Dermis blood vessel endothelial cell (primary cell): ENCODE data around the gene EHD4. TPM values are rescaled to one million over a fixed set of nuclear protein-coding genes. Genes with fewer than 3 reads are reported as not detected.

Source experiments
- DNase-seq: peaks from one replicate; pipeline ENCODE4 v3.0.0; 2010
- total RNA-seq: library from RNA; depleted of rRNA; stranded (reverse); fragments of >200 nt; gene quantifications from 2 replicates; pipeline ENCODE4 v1.2.3, GENCODE V29; 2014

EHD4 gene
- total RNA-seq, 1 donor from 2014 or later: 84.4 TPM

DNA sequence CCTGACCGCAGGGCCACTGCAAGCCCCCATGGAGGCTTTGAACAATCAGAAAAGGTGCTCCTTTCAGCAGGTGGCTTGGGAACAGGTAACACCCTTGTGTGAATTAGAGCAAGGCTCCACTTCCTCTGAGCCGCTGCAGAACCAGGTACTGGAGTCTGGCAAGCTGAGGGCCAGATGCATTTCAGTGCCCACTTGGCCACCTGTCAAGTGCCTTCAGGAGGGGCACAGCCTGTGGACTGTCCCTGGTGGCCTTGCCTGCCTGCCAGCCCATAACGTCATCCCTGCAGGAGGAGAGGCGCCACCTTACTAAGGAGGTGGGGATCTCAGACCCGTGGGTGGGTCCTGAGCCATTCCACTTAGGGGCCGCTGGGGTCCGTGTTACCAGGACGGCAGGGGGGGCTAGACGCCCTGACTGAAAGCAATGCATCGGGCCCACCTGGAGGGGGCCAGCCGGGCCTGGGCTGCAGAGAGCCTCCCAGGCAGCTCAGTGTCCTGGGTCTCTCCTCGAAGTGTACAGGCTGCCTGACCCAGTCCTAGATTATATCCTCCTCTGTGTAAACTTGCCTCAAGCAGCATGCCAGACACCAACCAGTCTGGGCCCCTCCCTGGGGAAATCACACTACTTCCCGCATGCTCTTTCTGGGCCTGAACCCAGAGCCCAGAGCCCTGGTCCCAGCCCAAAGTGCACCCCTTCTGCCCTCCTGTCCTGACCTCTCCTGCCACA, 94.6 kb downstream of the EHD4 start:
- DNase-seq: no peak

DNA sequence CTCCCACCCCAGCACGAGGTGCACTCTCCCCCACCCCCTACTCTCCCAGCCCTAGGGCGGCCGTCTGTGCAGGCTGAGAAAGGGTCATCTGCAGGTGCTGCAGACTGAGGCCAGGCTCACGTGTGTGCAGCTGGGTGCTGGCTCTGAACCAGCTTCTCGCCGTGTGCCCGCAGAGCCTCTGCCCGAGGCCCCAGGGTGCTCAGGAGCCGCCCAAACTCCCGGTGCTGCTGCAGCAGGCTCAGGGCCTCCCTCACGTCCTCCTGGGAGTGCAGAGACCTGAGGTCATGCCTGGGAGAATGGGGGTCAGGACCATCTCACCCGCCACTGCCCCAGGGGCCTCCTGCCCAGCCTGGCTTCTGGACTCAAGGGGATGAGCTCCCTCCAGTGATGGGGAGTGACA, 95.7 kb downstream of the EHD4 start:
- no peak for DNase-seq

DNA sequence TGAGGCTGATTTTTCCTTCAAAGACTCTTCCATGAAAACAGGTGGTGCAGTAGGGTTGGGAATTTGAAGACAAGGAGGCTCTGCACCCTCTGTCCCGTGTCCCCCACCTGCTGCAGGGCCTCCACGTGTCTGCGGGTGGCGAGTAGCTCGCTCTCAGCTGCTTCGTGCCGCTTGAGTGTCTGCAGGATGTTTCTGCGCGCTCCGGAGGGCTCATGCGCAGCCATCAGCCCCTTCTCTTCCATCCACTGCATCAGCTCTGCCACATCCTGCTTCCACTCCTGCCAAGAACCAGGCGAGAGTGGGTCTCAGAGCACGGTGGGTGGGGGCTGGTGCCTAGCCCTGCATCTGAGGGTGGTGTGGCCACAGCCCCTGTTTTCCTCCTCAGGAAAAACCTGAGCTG, 96.3 kb downstream of the EHD4 start:
- no peak for DNase-seq

DNA sequence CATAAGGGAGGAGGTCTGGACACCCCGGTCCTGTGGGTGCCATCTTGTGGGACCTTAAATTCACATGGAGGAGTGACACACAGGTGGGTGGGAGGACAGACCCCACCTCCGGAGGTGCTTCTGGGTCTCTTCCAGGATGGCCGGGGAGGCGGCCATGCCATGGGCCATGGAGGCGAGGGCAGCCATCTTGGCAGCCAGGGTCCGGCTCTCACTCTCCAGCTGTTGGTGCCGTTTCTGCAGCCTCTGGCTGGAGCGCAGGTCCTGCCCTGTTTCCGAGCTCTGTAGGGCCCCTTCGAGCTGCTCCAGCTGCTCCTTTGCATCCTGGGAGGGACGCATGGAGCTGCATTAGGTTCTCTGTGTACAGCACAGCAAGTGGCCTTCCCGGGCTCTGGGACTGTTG, 97.6 kb downstream of the EHD4 start:
- no peak for DNase-seq

DNA sequence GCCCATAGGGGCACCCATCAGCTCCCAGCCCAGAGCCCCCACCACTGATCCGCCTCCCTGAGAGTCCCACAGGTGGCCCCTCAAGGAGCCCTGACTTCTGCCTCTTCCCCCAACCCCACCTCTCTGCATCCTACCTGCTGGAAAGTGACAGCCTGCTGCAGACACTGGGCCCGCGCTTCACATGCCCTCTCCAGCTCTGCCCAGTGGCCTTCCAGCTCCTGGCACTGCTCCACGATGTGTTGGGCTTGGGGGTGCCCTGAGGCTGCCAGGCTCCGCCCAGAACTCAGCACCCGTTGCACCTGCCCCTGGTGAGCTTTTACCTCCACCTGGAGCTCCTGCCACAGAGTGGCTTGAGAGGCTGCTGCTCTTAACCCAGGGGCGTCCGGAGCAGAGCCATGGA, 98.6 kb downstream of the EHD4 start:
- no peak for DNase-seq

DNA sequence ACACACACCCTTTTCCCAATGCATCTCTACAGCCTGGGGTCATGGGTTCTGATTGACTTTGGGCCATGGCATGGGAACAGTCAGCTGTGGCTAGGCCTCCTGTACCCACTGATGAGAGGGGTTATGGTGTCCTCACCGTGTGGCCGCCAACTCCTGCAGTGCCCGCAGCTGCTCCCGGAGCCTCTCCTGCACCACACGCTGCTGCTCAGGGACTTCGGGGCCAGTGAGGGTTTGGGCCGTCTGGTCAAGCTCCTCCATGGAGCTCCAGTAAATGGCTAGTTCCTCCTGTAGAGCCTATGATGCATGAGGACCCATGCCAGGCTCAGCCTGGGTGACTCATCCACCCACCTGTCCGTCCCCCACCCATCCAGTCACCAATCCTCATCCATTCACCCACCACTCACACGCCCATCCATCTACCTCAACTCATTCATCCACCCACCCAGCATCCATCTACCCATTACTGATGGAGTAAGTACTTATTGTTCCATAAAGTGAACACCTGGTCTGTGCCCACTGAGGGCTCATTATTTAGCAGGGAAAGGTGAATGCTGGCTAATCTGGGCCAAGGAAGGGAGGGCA, 100.1 kb downstream of the EHD4 start:
- no peak for DNase-seq

GRCh38 chr15:41871175-41871905, 101.0 kb downstream of the EHD4 start:
- DNase-seq: no peak

GRCh38 chr15:41870689-41871081, 101.7 kb downstream of the EHD4 start:
- no peak for DNase-seq

GRCh38 chr15:41869770-41870688, 102.3 kb downstream of the EHD4 start:
- no peak for DNase-seq

- no peak for DNase-seq
Measured at GRCh38 chr15:41868321-41868720, 104.0 kb downstream of the EHD4 start.

DNA sequence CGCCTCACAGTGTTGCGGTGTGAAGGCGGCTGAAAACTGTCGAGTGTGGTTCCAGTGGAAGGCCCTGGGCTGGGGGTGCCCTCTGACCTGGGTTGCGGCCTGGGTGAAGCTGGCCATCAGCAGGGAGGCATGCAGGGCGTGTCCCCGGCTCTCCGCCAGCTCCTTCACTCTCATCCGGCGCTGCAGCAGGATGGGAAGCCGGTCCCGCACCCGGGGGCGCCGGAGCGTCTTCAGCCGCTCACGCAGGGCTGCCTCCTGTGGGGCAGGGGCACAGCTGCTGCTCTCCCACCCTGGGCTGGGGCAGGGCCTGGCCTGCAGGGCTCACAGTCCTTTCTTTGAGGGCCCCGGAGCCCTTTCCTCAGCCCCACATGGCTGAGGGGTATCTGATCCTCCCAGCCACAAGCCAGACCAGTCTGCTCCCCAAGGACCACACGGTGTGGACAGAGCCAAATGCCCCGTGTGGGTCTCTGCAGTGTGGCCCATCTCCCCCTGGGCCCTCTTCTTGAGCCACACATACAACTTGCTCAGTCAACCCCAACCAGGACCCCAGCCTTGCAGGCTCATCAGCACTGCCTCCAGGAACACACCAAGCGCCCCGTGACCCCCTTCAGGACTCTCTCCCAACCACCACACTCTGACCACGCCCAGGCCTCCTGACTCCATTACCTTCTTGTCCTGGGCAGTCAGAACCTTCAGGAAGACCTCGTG, 105.3 kb downstream of the EHD4 start:
- DNase-seq: no peak

DNA sequence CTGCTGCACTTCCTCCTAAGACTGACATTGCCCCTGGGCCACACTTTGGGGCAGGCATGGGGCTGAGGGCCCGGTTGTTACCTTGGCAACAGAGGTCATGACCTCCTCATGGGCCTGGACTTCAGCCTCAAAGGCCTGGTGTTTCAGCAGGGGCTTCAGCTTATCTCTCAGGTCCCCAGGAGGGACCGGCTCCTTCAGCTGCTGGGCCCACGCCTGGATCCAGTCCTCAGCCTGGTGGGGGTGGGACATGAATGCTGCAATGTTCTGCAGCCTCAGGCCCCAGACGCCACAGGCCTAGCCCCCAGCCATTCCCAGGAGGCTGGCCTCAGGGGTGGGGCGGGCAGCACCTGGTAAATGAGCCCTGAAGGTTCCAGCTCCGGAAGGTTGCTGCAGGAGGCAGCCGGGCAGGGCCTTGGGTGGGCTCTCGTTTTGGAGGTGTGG, 106.1 kb downstream of the EHD4 start:
- DNase-seq: no peak

- DNase-seq: no peak
Measured at GRCh38 chr15:41865490-41866055, 106.8 kb downstream of the EHD4 start.

DNA sequence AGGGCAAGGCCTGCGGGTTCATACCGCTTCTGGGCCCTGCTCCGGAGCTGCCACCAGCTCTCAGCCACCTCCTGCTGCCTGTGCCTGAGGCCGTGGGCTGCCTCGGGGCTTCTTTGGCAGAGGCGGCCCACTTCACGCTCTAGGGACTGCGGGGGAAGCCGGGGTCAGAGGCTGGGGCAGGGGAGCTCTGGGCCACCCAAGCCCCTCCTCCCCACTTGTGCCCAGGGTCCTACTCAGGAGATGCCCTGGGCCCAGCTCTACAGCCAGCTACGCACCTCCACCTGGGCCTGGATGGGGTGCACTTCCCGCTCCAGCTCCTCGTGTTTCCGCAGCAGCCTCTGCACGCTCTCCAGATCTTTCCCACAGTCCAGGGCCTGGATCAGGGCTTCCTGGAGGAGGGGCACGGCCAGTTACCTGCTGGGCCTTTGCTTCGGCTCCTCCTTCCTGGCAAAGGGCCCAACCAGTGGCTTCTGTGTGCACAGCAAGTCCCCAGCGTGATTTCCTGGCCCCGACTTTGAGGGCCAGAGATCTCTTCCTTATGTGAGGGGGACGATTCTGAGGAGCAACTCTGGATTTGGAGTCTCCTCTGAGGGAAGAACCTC, 109.7 kb downstream of the EHD4 start:
- DNase-seq: no peak

GRCh38 chr15:41861736-41862356, 110.5 kb downstream of the EHD4 start:
- DNase-seq: no peak

DNA sequence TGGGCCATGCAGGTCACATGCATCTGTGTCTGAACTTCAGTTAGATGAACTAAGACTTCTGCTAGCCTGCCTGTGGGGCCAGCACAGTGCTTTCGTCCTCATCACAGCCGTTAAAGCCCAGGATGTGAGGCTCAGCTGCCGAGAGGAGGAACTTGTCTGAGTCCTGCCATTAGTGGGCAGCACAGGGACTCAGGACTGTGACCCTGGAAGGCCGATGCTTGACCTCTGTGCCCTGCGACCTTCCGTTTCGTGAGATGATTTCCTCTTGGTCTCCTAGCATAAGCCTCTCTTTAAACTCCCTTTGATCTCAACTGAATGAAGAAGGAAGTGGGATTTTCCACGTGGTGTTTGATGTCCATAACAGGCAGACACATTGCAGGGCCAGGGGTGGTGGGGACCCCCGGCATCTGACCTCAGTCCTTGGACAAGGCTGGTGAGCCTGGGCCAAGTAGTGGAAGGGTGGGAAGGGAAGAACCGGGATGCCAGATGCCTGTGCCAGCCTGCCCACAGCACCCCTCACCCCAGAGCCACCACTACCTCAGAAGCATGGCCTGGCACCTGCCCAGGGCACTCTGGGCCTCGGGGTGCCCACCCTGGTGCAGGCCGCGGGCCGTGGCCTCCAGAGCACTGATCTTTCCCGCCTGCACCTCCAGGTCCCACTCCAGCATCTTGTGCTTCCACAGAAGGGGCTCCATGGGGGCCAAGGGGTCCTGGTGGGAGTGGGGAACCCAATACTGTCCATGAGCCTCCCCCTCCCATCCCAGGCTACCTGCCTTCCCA, 112.1 kb downstream of the EHD4 start:
- peak; percentile 26 for DNase-seq

DNA sequence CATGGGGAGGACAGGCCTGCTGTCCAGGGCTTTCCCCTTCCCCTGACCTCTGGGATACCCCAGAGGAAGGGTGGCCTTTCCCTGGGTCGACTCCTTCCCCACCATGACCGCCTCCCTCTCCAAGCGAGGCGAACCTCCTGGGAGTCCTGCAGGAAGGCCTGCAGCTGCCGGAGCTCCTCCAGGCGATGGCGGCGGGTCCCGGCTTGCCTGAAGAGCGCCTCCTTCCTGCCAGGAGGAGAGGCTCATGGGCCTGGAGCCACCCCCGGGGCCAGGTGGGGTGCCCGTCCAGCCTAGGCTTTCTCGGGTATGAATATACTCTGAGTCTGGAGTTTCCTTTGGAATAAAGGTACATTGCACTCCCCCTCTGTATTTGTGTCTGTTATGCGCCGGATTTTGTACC, 113.6 kb downstream of the EHD4 start:
- DNase-seq: no peak

DNA sequence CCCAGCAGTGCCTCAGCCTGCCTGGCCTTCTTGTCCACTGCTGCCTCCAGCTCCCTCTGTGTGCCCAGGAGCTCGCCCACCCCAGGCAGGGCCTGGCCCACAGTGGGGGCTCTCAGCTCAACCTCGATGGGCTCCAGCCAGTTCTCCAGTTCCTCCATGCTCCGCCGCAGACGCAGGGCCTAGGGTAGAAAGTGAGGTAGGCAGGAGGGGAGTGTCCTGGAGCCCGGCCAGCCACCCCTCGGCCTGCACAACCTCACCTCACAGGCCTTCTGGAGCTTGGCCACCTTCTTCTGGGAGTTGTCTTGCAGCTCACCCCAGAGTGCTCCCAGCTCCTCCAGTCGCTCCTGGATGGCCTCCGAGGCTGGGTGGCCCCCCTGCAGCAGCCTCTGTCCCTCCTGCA, 115.0 kb downstream of the EHD4 start:
- DNase-seq: no peak

GRCh38 chr15:41856716-41857115, 115.6 kb downstream of the EHD4 start:
- no peak for DNase-seq

DNA sequence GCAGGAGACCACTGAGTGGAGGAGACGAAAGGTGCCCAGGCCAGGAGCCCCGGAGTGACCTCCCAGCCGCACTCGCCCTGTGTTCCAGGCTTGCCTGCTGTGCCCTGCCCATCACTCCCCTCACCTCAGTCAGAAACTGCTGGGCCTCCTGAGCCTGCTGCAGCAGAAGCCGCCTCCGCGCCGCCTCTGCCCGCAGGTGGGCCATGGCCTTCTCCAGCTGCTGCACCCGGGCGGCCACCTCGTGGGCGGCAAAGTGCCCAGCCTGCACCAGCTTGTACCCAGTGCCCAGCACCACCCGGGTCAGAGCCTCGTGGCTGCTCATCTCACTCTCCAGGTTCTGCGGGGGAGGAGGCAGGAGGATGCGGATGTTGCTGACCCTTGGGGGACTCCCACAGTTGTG, 116.1 kb downstream of the EHD4 start:
- no peak for DNase-seq
